ENCODE data around the gene CARD19.
A peak's percentile ranks its signal among the peaks of the same experiment; 100 is the strongest.
"Not testable (repeated sequence)": the region's sequence is repeated elsewhere in the genome, so short reads cannot be mapped to it uniquely, and the experiment has no call there.

The CARD19 gene

GRCh38 chr9:93134015-93134739 lies 38.2 kb downstream of the CARD19 start, which contains the start of gene NINJ1:
Gene NINJ1, minus strand, starts transcription at chr9:93134251. Its CDS starts 34 bp downstream, at chr9:93134217.
- DNase-seq = peak; percentile 68

- no peak for DNase-seq
Observed at GRCh38 chr9:93134740-93135444, 38.9 kb downstream of the CARD19 start.

GRCh38 chr9:93136011-93136440 lies 40.0 kb downstream of the CARD19 start:
- no peak for DNase-seq

- no peak for DNase-seq
Observed at GRCh38 chr9:93137362-93137761, 41.3 kb downstream of the CARD19 start.

GRCh38 chr9:93138171-93138764 lies 42.3 kb downstream of the CARD19 start:
- no peak for DNase-seq

- no peak for DNase-seq
Observed at GRCh38 chr9:93139365-93140182, 43.6 kb downstream of the CARD19 start.

- no peak for DNase-seq
Observed at GRCh38 chr9:93141771-93142483, 45.9 kb downstream of the CARD19 start.

GRCh38 chr9:93143830-93144530 lies 48.0 kb downstream of the CARD19 start:
- no peak for DNase-seq

GRCh38 chr9:93146696-93147095 lies 50.7 kb downstream of the CARD19 start:
- DNase-seq = not testable (repeated sequence)

- no peak for DNase-seq
Observed at GRCh38 chr9:93147632-93148031, 51.6 kb downstream of the CARD19 start.

GRCh38 chr9:93148721-93149120 lies 52.7 kb downstream of the CARD19 start:
- no peak for DNase-seq

GRCh38 chr9:93149361-93149760 lies 53.3 kb downstream of the CARD19 start:
- no peak for DNase-seq

- no peak for DNase-seq
Observed at GRCh38 chr9:93151097-93151784, 55.2 kb downstream of the CARD19 start.

- DNase-seq = no peak
Observed at GRCh38 chr9:93154293-93154903, 58.4 kb downstream of the CARD19 start.

GRCh38 chr9:93155716-93156474 lies 59.9 kb downstream of the CARD19 start:
- no peak for DNase-seq

- no peak for DNase-seq
Observed at GRCh38 chr9:93156475-93157008, 60.5 kb downstream of the CARD19 start.

GRCh38 chr9:93159601-93160471 lies 63.8 kb downstream of the CARD19 start:
- peak; percentile 75 for DNase-seq

Data from fibroblast of skin of abdomen (primary cell).